GM23338 (cell line): ENCODE data around the gene DEK.

ENCODE experiments used
- TF ChIP-seq, protein P1 (sequence below), 2 experiments: fragments of 200-600 bp in 1 of 2; sonication (generic) in 1 of 2; conservative IDR thresholded peaks; 2 replicates each; pipeline versions ENCODE4 v1.5.1 to v1.6.1; 2016 to 2017; ENCODE audit warnings: antibody characterized with exemption in 2 of 2, low read depth in 2 of 2, mild to moderate bottlenecking in 2 of 2, moderate library complexity in 1 of 2
- TF ChIP-seq, protein P2 (sequence below): IDR thresholded peaks from one replicate; pipeline ENCODE4 v1.6.1; 2018; ENCODE audit warnings: antibody characterized with exemption; ENCODE audit not compliant: unreplicated experiment

DNA sequence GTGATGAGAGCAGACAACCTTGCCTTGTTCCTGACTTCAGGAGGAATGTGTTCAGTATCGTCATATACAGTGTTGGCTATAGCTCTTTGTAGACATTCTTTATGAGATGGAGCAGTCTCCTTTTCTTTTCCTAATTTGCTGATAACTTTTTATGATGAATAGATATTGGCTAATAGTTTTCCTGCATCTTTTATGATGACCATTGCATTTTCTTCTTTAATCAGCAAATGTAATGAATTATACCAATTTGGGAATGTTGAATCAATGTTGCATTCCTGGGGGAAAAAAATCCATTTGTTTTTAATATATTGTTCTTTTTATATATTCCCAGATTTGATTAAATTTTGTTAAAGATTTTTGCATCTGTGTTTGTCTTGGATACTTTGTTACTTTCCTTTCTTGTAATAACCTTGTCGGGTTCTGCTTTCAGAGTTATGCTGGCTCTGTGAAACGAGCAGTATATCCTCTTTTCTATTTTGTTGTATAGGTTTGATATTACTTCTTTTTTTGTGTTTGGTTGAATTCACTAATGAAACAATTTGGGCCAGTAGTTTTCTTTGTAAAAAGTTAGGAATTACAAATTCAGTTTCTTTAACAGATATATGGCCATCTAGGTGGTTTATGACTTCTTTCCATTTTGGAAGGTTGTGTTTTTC is 85.2 kb downstream of the DEK start:
- TF ChIP-seq, protein P1, sequence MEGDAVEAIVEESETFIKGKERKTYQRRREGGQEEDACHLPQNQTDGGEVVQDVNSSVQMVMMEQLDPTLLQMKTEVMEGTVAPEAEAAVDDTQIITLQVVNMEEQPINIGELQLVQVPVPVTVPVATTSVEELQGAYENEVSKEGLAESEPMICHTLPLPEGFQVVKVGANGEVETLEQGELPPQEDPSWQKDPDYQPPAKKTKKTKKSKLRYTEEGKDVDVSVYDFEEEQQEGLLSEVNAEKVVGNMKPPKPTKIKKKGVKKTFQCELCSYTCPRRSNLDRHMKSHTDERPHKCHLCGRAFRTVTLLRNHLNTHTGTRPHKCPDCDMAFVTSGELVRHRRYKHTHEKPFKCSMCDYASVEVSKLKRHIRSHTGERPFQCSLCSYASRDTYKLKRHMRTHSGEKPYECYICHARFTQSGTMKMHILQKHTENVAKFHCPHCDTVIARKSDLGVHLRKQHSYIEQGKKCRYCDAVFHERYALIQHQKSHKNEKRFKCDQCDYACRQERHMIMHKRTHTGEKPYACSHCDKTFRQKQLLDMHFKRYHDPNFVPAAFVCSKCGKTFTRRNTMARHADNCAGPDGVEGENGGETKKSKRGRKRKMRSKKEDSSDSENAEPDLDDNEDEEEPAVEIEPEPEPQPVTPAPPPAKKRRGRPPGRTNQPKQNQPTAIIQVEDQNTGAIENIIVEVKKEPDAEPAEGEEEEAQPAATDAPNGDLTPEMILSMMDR (conservative IDR thresholded peaks at IDR 0.05; ENCODE audit: low read depth in 2 of 2) = no peak
- TF ChIP-seq, protein P2, sequence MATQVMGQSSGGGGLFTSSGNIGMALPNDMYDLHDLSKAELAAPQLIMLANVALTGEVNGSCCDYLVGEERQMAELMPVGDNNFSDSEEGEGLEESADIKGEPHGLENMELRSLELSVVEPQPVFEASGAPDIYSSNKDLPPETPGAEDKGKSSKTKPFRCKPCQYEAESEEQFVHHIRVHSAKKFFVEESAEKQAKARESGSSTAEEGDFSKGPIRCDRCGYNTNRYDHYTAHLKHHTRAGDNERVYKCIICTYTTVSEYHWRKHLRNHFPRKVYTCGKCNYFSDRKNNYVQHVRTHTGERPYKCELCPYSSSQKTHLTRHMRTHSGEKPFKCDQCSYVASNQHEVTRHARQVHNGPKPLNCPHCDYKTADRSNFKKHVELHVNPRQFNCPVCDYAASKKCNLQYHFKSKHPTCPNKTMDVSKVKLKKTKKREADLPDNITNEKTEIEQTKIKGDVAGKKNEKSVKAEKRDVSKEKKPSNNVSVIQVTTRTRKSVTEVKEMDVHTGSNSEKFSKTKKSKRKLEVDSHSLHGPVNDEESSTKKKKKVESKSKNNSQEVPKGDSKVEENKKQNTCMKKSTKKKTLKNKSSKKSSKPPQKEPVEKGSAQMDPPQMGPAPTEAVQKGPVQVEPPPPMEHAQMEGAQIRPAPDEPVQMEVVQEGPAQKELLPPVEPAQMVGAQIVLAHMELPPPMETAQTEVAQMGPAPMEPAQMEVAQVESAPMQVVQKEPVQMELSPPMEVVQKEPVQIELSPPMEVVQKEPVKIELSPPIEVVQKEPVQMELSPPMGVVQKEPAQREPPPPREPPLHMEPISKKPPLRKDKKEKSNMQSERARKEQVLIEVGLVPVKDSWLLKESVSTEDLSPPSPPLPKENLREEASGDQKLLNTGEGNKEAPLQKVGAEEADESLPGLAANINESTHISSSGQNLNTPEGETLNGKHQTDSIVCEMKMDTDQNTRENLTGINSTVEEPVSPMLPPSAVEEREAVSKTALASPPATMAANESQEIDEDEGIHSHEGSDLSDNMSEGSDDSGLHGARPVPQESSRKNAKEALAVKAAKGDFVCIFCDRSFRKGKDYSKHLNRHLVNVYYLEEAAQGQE = no peak
